GM20000 (cell line): ENCODE results near the gene BEST4.
A peak's percentile ranks its signal among the peaks of the same experiment; 100 is the strongest.
"Not testable (repeated sequence)": the region's sequence is repeated elsewhere in the genome, so short reads cannot be mapped to it uniquely, and the experiment has no call there.

Source experiments
- DNase-seq: peaks from one replicate; pipeline ENCODE4 v3.0.0; 2012; ENCODE audit warnings: low spot score
- CTCF ChIP-seq: IDR thresholded peaks from 2 replicates; pipeline ENCODE4 v1.5.1; 2012; ENCODE audit warnings: mild to moderate bottlenecking, control low read depth; ENCODE audit errors: extremely low read depth, missing control alignments

BEST4 gene

GRCh38 chr1:44817307-44817706 is 29.3 kb upstream of the BEST4 start:
- DNase-seq = no peak
- no peak for TF ChIP-seq CTCF

- DNase-seq = not testable (repeated sequence)
Measured at GRCh38 chr1:44815926-44816325, 28.0 kb upstream of the BEST4 start.

- DNase-seq = no peak
- TF ChIP-seq CTCF = no peak
Measured at GRCh38 chr1:44812822-44813543, 25.0 kb upstream of the BEST4 start.

GRCh38 chr1:44811234-44811633 is 23.3 kb upstream of the BEST4 start:
- no peak for TF ChIP-seq CTCF
- DNase-seq = no peak

GRCh38 chr1:44810762-44811105 is 22.8 kb upstream of the BEST4 start:
- DNase-seq = not testable (repeated sequence)

- TF ChIP-seq CTCF = no peak
- no peak for DNase-seq
Measured at GRCh38 chr1:44810101-44810761, 22.3 kb upstream of the BEST4 start.

- no peak for TF ChIP-seq CTCF
- peak; percentile 88 for DNase-seq
Measured at GRCh38 chr1:44808938-44809917, 21.3 kb upstream of the BEST4 start.
